SK-N-SH (cell line): Measurements from ENCODE around the gene DNAJC13.

ENCODE experiments used
- CHD2 ChIP-seq: fragments of 150-350 bp; IDR thresholded peaks from 2 replicates; pipeline ENCODE4 v1.6.1; 2018; ENCODE audit warnings: low read length; ENCODE audit not compliant: partially characterized antibody
- EP300 ChIP-seq, 2 experiments: IDR thresholded peaks; 2 replicates each; pipeline versions ENCODE4 v1.4.0 to v1.6.1; 2012; ENCODE audit warnings: borderline replicate concordance in 1 of 2, low read depth in 1 of 2, low read length in 1 of 2
- FOXM1 ChIP-seq: IDR thresholded peaks from 2 replicates; pipeline ENCODE4 v1.4.0; 2012; ENCODE audit warnings: low read depth, mild to moderate bottlenecking
- GABPA ChIP-seq: IDR thresholded peaks from 2 replicates; pipeline ENCODE4 v1.4.0; 2012; ENCODE audit warnings: low read depth, mild to moderate bottlenecking
- MEF2A ChIP-seq: IDR thresholded peaks from 2 replicates; pipeline ENCODE4 v1.4.0; 2012; ENCODE audit warnings: low read depth, borderline replicate concordance
- NRF1 ChIP-seq: IDR thresholded peaks from 2 replicates; pipeline ENCODE4 v1.6.1; 2012; ENCODE audit warnings: low read depth, mild to moderate bottlenecking, low read length
- POLR2AphosphoS5 ChIP-seq: IDR thresholded peaks from 2 replicates; pipeline ENCODE4 v1.6.1; 2012; ENCODE audit warnings: low read depth, low read length
- SIN3A ChIP-seq: IDR thresholded peaks from 2 replicates; pipeline ENCODE4 v1.6.1; 2012; ENCODE audit warnings: low read depth, mild to moderate bottlenecking, low read length, moderate library complexity, borderline replicate concordance
- SMC3 ChIP-seq: IDR thresholded peaks from 2 replicates; pipeline ENCODE4 v1.6.1; 2012; ENCODE audit warnings: low read depth, low read length, improper control_type of control experiment
- YY1 ChIP-seq: IDR thresholded peaks from 2 replicates; pipeline ENCODE4 v1.4.0; 2012; ENCODE audit warnings: low read depth, mild to moderate bottlenecking
- TF ChIP-seq, protein P1 (sequence below): IDR thresholded peaks from 2 replicates; pipeline ENCODE4 v1.6.1; 2012; ENCODE audit warnings: mild to moderate bottlenecking, low read depth, low read length, moderate library complexity
- TF ChIP-seq, protein P2 (sequence below): fragments of 200-600 bp; sonication (generic); IDR thresholded peaks from 2 replicates; pipeline ENCODE4 v1.6.1; 2017; ENCODE audit warnings: antibody characterized with exemption, mild to moderate bottlenecking, moderate library complexity
- TF ChIP-seq, protein P3 (sequence below): IDR thresholded peaks from 2 replicates; pipeline ENCODE4 v1.4.0; 2012; ENCODE audit warnings: low read depth

DNA sequence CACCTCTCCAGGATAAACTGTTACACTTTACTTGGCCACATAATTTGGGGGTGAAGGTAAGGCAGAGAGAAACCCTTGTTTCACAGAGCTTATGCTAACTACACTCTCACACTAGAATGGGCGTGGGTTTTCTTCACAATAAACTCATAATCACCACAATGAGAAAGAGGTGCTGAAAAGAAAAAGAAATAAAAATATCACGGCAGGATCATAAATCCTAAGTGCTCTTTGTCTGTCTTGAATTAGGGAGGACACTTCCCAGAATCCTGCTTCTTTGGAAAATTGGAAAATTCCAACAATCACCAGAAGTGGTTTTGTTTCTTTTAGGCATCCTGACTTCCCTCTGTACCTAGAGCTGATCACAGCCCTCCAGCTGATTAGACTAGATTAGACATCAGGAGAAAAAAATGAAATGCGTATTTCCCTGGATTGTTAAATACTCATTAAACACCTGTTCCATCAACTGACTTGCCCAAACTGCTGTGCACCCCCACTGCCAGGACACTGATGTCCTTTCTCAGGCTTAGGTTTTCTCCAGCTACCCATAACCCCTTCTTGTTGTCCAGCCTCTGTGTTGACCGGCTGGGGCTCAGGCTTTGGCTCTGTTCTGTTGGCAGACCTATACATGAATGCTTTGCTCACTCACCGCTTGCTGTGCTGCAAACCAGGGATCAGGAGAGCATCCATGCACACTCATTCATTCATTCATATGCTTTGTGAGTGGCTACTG lies 138.2 kb downstream of the DNAJC13 start:
- TF ChIP-seq, protein P1, sequence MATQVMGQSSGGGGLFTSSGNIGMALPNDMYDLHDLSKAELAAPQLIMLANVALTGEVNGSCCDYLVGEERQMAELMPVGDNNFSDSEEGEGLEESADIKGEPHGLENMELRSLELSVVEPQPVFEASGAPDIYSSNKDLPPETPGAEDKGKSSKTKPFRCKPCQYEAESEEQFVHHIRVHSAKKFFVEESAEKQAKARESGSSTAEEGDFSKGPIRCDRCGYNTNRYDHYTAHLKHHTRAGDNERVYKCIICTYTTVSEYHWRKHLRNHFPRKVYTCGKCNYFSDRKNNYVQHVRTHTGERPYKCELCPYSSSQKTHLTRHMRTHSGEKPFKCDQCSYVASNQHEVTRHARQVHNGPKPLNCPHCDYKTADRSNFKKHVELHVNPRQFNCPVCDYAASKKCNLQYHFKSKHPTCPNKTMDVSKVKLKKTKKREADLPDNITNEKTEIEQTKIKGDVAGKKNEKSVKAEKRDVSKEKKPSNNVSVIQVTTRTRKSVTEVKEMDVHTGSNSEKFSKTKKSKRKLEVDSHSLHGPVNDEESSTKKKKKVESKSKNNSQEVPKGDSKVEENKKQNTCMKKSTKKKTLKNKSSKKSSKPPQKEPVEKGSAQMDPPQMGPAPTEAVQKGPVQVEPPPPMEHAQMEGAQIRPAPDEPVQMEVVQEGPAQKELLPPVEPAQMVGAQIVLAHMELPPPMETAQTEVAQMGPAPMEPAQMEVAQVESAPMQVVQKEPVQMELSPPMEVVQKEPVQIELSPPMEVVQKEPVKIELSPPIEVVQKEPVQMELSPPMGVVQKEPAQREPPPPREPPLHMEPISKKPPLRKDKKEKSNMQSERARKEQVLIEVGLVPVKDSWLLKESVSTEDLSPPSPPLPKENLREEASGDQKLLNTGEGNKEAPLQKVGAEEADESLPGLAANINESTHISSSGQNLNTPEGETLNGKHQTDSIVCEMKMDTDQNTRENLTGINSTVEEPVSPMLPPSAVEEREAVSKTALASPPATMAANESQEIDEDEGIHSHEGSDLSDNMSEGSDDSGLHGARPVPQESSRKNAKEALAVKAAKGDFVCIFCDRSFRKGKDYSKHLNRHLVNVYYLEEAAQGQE, result no peak
- TF ChIP-seq GABPA (no peak), YY1 (no peak), NRF1 (no peak), MEF2A (no peak), FOXM1 (no peak), POLR2AphosphoS5 (no peak), SMC3 (no peak), CHD2 (no peak), SIN3A (no peak), EP300 (IDR thresholded peaks at IDR 0.05; ENCODE audit: borderline replicate concordance in 1 of 2, low read depth in 1 of 2, low read length in 1 of 2) (no peak)
- TF ChIP-seq, protein P2, sequence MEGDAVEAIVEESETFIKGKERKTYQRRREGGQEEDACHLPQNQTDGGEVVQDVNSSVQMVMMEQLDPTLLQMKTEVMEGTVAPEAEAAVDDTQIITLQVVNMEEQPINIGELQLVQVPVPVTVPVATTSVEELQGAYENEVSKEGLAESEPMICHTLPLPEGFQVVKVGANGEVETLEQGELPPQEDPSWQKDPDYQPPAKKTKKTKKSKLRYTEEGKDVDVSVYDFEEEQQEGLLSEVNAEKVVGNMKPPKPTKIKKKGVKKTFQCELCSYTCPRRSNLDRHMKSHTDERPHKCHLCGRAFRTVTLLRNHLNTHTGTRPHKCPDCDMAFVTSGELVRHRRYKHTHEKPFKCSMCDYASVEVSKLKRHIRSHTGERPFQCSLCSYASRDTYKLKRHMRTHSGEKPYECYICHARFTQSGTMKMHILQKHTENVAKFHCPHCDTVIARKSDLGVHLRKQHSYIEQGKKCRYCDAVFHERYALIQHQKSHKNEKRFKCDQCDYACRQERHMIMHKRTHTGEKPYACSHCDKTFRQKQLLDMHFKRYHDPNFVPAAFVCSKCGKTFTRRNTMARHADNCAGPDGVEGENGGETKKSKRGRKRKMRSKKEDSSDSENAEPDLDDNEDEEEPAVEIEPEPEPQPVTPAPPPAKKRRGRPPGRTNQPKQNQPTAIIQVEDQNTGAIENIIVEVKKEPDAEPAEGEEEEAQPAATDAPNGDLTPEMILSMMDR, result no peak
- TF ChIP-seq, protein P3, sequence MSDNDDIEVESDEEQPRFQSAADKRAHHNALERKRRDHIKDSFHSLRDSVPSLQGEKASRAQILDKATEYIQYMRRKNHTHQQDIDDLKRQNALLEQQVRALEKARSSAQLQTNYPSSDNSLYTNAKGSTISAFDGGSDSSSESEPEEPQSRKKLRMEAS, result no peak
